Prostate gland (tissue), 2 donors: ENCODE data around the gene ASB18. TPM values are rescaled to one million over a fixed set of nuclear protein-coding genes. Genes with fewer than 3 reads are reported as not detected.

Experiments used
- DNase-seq: peaks from one replicate; pipeline ENCODE4 v3.0.0-alpha.2; 2019; ENCODE audit warnings: low spot score
- H3K27ac ChIP-seq, 2 donors: fragments of 200-600 bp; sonication (generic); 2 replicates each; pipeline ENCODE4 v1.5.1; 2017 to 2019
- H3K27me3 ChIP-seq: fragments of 200-600 bp; sonication (generic); replicated peaks from 2 replicates; pipeline ENCODE4 v1.5.1; 2019; ENCODE audit not compliant: insufficient read depth
- H3K36me3 ChIP-seq, 2 donors: fragments of 200-600 bp; sonication (generic); 1 replicate in 1 of 2; 2 replicates in 1 of 2; pipeline versions ENCODE4 v1.5.1 to v1.8.1; 2017 to 2019
- H3K4me1 ChIP-seq: fragments of 200-600 bp; sonication (generic); replicated peaks from 2 replicates; pipeline ENCODE4 v1.5.1; 2019
- H3K4me3 ChIP-seq, 2 donors: fragments of 200-600 bp; sonication (generic); 2 replicates each; pipeline ENCODE4 v1.5.1; 2017 to 2019
- H3K9me3 ChIP-seq: fragments of 200-600 bp; sonication (generic); 2 replicates; pipeline ENCODE4 v1.5.1; 2017
- CTCF ChIP-seq, 4 experiments: fragments of 200-600 bp in 2 of 4; fragments of 450-650 bp in 2 of 4; sonication (generic) in 2 of 4; IDR thresholded peaks; 1 replicate in 3 of 4; 2 replicates in 1 of 4; pipeline ENCODE4 v1.5.1; 2016 to 2019; ENCODE audit warnings: antibody characterized with exemption in 4 of 4, mild to moderate bottlenecking in 2 of 4, moderate library complexity in 2 of 4
- POLR2A ChIP-seq: fragments of 450-650 bp; IDR thresholded peaks from one replicate; pipeline ENCODE4 v1.6.1; 2016; ENCODE audit warnings: antibody characterized with exemption, mild to moderate bottlenecking
- POLR2AphosphoS5 ChIP-seq: sonication (generic); formaldehyde crosslinking; IDR thresholded peaks from one replicate; pipeline ENCODE4 v1.6.1; 2017; ENCODE audit warnings: antibody characterized with exemption
- WGBS: methylation state at CpG from one replicate; pipeline ENCODE4 v1.1.5; 2018; 5-methylcytosine and 5-hydroxymethylcytosine counted together
- intact Hi-C: fragments of 100-400 bp; cut with DNase I; formaldehyde crosslinking; loops from one replicate; pipeline ENCODE4 v1.14.2; 2022
- total RNA-seq, 2 donors: library from RNA; depleted of rRNA; stranded (reverse); fragments of >200 nt; gene quantifications; one replicate each; pipeline ENCODE4 v1.1.0, GENCODE V29; 2016

Gene ASB18
- total RNA-seq, 2 donors from 2014 or later = not detected

- H3K27me3 ChIP-seq = no peaks in the 10 kb centered on the region
- WGBS = 93% methylated on average over 12 of the region's 12 CpGs
- no peak for DNase-seq
- H3K36me3 ChIP-seq = no peaks in the 10 kb centered on the region
- intact Hi-C loops = no loop called here
- H3K4me3 ChIP-seq = no peak overlapping the region
- H3K4me1 ChIP-seq = no peaks in the 10 kb centered on the region
- no peak overlapping the region for H3K27ac ChIP-seq
- H3K9me3 ChIP-seq = no peaks in the 10 kb centered on the region
- TF ChIP-seq CTCF (IDR thresholded peaks at IDR 0.05) = no peak
- TF ChIP-seq POLR2A = no peak
- no peak for TF ChIP-seq POLR2AphosphoS5
Measured at GRCh38 chr2:236195726-236196125, 68.5 kb downstream of the ASB18 start.

- Histone ChIP-seq H3K4me1 (no peaks in the 10 kb centered on the region), H3K9me3 (no peaks in the 10 kb centered on the region), H3K27me3 (no peaks in the 10 kb centered on the region), H3K36me3 (no peaks in the 10 kb centered on the region), H3K4me3 (no peak overlapping the region), H3K27ac (no peak overlapping the region)
- 91% methylated on average over 12 of the region's 12 CpGs for WGBS
- intact Hi-C loops = no loop called here
- TF ChIP-seq POLR2AphosphoS5 (no peak), POLR2A (no peak), CTCF (IDR thresholded peaks at IDR 0.05) (no peak)
- no peak for DNase-seq
Measured at GRCh38 chr2:236194786-236195185, 69.4 kb downstream of the ASB18 start.

GRCh38 chr2:236193026-236193425 lies 71.2 kb downstream of the ASB18 start:
- Histone ChIP-seq H3K27me3 (no peaks in the 10 kb centered on the region), H3K4me1 (no peaks in the 10 kb centered on the region), H3K4me3 (no peak overlapping the region), H3K36me3 (no peaks in the 10 kb centered on the region), H3K9me3 (no peaks in the 10 kb centered on the region), H3K27ac (no peak overlapping the region)
- intact Hi-C loops = no loop called here
- WGBS = 77% methylated on average over 10 of the region's 10 CpGs
- no peak for DNase-seq
- TF ChIP-seq POLR2A (no peak), POLR2AphosphoS5 (no peak), CTCF (IDR thresholded peaks at IDR 0.05) (no peak)

GRCh38 chr2:236190674-236191073 lies 73.5 kb downstream of the ASB18 start:
- H3K4me3 ChIP-seq = no peak overlapping the region
- intact Hi-C loops = no loop called here
- 100% methylated on average over 2 of the region's 2 CpGs for WGBS

More at GRCh38 chr2:236190674-236191073, 73.5 kb downstream of the ASB18 start:
- Histone ChIP-seq H3K27me3 (no peaks in the 10 kb centered on the region), H3K9me3 (no peaks in the 10 kb centered on the region), H3K4me1 (no peaks in the 10 kb centered on the region), H3K27ac (no peak overlapping the region), H3K36me3 (no peaks in the 10 kb centered on the region)
- DNase-seq = no peak
- no peak for TF ChIP-seq POLR2A
- no peak for TF ChIP-seq POLR2AphosphoS5
- TF ChIP-seq CTCF (IDR thresholded peaks at IDR 0.05) = no peak
